Sigmoid colon (tissue), 7 donors: Measurements from ENCODE around the gene ALG9. TPM values are rescaled to one million over a fixed set of nuclear protein-coding genes. Genes with fewer than 3 reads are reported as not detected.

Experiments
- DNase-seq: peaks from one replicate; pipeline ENCODE4 v3.0.0-alpha.2; 2019
- H3K27ac ChIP-seq, 4 donors: fragments of 200-600 bp; sonication (generic); one replicate each; pipeline ENCODE4 v1.5.1; 2016 to 2019; ENCODE audit warnings: mild to moderate bottlenecking in 1 of 4
- H3K27me3 ChIP-seq, 3 donors: fragments of 200-600 bp; sonication (generic); one replicate each; pipeline ENCODE4 v1.5.1; 2019; ENCODE audit warnings: mild to moderate bottlenecking in 1 of 3
- H3K36me3 ChIP-seq, 4 donors: fragments of 200-600 bp; sonication (generic); one replicate each; pipeline ENCODE4 v1.5.1; 2016 to 2019
- H3K4me1 ChIP-seq, 4 donors: fragments of 200-600 bp; sonication (generic); one replicate each; pipeline ENCODE4 v1.5.1; 2017 to 2019
- H3K4me3 ChIP-seq, 4 donors: fragments of 200-600 bp; sonication (generic); one replicate each; pipeline ENCODE4 v1.5.1; 2017 to 2019; ENCODE audit warnings: mild to moderate bottlenecking in 2 of 4, moderate library complexity in 1 of 4
- H3K9me3 ChIP-seq, 4 donors: fragments of 200-600 bp in 3 of 4; sonication (generic) in 3 of 4; one replicate each; pipeline versions ENCODE4 v1.5.1 to v1.6.1; 2013 to 2019
- EP300 ChIP-seq, 4 donors: sonication (generic); formaldehyde crosslinking; IDR thresholded peaks; one replicate each; pipeline ENCODE4 v1.6.1; 2017; ENCODE audit warnings: antibody characterized with exemption in 4 of 4
- POLR2A ChIP-seq, 2 donors: fragments of 450-650 bp; IDR thresholded peaks; one replicate each; pipeline ENCODE4 v1.6.1; 2016; ENCODE audit warnings: antibody characterized with exemption in 2 of 2, mild to moderate bottlenecking in 2 of 2, moderate library complexity in 2 of 2
- POLR2AphosphoS5 ChIP-seq, 4 donors: sonication (generic); formaldehyde crosslinking; IDR thresholded peaks; one replicate each; pipeline ENCODE4 v1.6.1; 2017; ENCODE audit warnings: antibody characterized with exemption in 4 of 4
- whole genome bisulfite sequencing, 2 donors: extraction: QIAGEN DNeasy Blood & Tissue Kit; methylation state at CpG; one replicate each; pipeline ENCODE4 v1.1.7; 2013; 5-methylcytosine and 5-hydroxymethylcytosine counted together
- intact Hi-C: fragments of 100-400 bp; cut with DNase I; formaldehyde crosslinking; loops from one replicate; pipeline ENCODE4 v1.15.1; 2023
- polyA plus RNA-seq, 3 donors: library from polyadenylated mRNA; stranded (reverse); fragments of 200-250 nt; gene quantifications; one replicate each; pipeline ENCODE4 v1.2.3, GENCODE V29; 2013
- total RNA-seq, 4 donors: library from RNA; depleted of rRNA; stranded (reverse); fragments of >200 nt; gene quantifications; one replicate each; pipeline ENCODE4 v1.1.0, GENCODE V29; 2016
- TF ChIP-seq, protein P1 (sequence below), 4 experiments: fragments of 450-650 bp in 3 of 4; fragments of 200-600 bp in 1 of 4; IDR thresholded peaks; one replicate each; pipeline ENCODE4 v1.5.1; 2016 to 2019; ENCODE audit warnings: antibody characterized with exemption in 4 of 4, mild to moderate bottlenecking in 3 of 4, moderate library complexity in 2 of 4
- donor health status: healthy with polysubstance abuse.
- donor health status: Bipolar disorder and iron deficiency.
- donor health status: healthy.

Gene ALG9
- total and polyA plus RNA-seq, 7 donors: 6.0 to 40.4 (median 25.5) TPM

DNA sequence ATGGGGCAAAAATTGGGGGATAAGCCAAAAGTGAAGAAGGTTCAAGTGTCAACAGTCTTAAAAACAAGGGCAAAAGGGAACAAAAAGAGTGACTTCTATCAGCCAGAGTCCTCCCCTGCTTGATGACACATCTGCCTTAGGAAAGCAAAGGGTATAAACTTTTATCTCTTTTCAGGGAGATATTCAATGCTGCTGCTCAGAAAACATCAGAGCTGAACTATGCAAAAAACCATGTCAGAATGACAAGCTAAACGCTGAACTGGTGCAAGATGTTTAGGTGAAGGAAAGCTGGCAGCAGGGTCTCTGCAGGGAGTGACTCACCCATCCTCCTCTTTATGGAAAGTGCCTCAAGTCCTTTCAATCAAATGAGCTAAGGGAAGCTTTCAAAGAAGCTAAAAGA lies 24.7 kb downstream of the ALG9 start:
- peaks cover 5 to 76% (median 17%) of the 10 kb centered on the region in 4 donors for H3K36me3 ChIP-seq
- no peak for DNase-seq

DNA sequence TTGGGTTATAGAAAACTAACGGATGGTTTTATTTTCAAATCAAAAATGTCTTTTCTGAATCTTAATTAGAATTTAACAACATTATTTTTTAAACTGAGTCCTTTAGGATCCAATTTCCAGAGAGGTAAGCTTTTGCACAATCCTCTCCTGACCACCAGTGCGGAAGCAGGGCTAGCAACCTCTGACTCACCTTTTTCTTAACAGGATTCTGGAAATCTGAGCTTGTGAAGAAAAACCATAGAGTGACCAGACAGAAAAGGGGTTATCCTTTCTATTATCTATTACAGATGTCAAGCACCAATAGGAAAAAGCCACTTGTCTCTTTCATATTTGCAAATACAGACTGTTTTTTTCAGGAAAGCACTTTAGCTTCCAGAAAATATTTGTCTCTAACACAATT lies 25.3 kb downstream of the ALG9 start:
- no peak overlapping the region for H3K27ac ChIP-seq
- no peaks in the 10 kb centered on the region for H3K9me3 ChIP-seq
- peaks cover 5 to 71% (median 17%) of the 10 kb centered on the region in 4 donors for H3K36me3 ChIP-seq
- no peaks in the 10 kb centered on the region for H3K27me3 ChIP-seq
- peaks cover 0 to 14% (median 4%) of the 10 kb centered on the region in 4 donors for H3K4me1 ChIP-seq
- 93 to 94% methylated on average over 2 of the region's 2 CpGs for WGBS, 2 donors
- intact Hi-C loops: no loop called here
- no peak for TF ChIP-seq EP300 (IDR thresholded peaks at IDR 0.05)
- TF ChIP-seq, protein P1, sequence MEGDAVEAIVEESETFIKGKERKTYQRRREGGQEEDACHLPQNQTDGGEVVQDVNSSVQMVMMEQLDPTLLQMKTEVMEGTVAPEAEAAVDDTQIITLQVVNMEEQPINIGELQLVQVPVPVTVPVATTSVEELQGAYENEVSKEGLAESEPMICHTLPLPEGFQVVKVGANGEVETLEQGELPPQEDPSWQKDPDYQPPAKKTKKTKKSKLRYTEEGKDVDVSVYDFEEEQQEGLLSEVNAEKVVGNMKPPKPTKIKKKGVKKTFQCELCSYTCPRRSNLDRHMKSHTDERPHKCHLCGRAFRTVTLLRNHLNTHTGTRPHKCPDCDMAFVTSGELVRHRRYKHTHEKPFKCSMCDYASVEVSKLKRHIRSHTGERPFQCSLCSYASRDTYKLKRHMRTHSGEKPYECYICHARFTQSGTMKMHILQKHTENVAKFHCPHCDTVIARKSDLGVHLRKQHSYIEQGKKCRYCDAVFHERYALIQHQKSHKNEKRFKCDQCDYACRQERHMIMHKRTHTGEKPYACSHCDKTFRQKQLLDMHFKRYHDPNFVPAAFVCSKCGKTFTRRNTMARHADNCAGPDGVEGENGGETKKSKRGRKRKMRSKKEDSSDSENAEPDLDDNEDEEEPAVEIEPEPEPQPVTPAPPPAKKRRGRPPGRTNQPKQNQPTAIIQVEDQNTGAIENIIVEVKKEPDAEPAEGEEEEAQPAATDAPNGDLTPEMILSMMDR (IDR thresholded peaks at IDR 0.05): no peak
- TF ChIP-seq POLR2AphosphoS5 (IDR thresholded peaks at IDR 0.05): no peak
- no peak for TF ChIP-seq POLR2A (IDR thresholded peaks at IDR 0.05)
- no peak for DNase-seq
- no peak overlapping the region for H3K4me3 ChIP-seq

More for the DNA sequence above, 24.7 kb downstream of the ALG9 start:
- intact Hi-C loops: no loop called here
- no peak overlapping the region for H3K4me3 ChIP-seq
- no peaks in the 10 kb centered on the region for H3K27me3 ChIP-seq
- peaks cover 0 to 9% (median under 1%) of the 10 kb centered on the region in 4 donors for H3K4me1 ChIP-seq
- no peak overlapping the region for H3K27ac ChIP-seq
- WGBS, 2 donors: 54 to 69% methylated on average over 1 of the region's 1 CpG
- H3K9me3 ChIP-seq: no peaks in the 10 kb centered on the region
- TF ChIP-seq, protein P1 (IDR thresholded peaks at IDR 0.05): no peak

DNA sequence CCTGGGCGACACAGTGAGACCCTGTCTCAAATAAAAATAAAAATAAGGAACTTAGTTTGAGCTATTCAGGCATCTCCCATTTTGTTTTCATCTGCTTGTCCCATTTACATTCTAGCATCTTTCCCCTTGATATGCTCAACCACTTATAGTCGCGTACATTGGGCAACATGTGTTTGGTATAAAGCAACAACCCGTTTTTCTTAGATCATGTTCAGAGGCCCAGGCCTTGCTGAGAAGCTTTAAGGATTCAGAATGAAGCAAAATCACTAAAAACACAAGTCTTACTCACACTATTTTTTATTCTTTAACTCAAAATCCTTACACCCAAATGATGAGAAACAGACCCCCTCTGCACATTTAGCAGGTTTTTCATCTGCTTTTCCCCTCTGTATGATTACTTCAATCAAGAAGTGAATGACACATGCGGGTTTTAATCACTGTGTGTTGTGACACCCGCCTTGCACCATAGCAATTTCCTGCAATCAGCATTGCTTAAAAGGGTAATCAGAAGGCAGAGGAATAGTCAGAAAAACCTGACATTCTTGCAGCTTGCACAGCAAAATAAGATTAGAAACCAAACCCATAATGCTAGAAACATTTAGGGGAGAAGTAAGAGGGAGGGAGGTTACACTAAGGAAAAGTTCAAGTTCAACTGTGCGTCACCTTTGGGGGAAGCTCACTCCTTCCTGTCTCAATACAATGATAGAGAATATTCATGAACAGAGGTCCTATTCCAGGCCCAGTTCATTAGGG lies 25.9 kb downstream of the ALG9 start:
- Histone ChIP-seq H3K36me3 (peaks cover 6 to 71% (median 17%) of the 10 kb centered on the region in 4 donors), H3K27ac (no peak overlapping the region), H3K9me3 (no peaks in the 10 kb centered on the region), H3K4me3 (no peak overlapping the region), H3K27me3 (no peaks in the 10 kb centered on the region), H3K4me1 (peaks cover 0 to 14% (median 4%) of the 10 kb centered on the region in 4 donors)
- intact Hi-C loops: no loop called here
- TF ChIP-seq EP300 (IDR thresholded peaks at IDR 0.05) (no peak), POLR2AphosphoS5 (IDR thresholded peaks at IDR 0.05) (no peak), POLR2A (IDR thresholded peaks at IDR 0.05) (no peak)
- TF ChIP-seq, protein P1 (IDR thresholded peaks at IDR 0.05): no peak
- DNase-seq: no peak
- WGBS, 2 donors: 86 to 91% methylated on average over 7 of the region's 7 CpGs

DNA sequence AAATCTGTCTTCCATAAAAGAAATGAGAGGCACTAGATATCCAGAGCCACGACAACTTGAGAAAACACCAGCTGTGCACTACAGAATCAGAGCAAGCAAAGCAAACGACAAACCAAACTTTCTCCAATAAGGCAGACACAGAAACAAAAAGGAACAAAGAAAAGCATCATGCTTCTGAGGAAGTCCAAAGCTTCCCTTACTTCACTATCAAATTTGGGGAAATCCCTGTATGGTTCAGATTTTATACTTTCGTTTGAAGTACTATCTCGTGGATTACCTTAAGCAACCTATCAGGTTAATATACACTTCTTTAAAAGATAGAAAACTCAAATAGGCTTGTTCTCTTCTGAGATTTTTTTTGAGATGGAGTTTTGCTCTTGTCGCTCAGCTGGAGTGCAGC lies 27.7 kb downstream of the ALG9 start:
- Histone ChIP-seq H3K27ac (no peak overlapping the region), H3K4me1 (peaks cover 0 to 14% (median 4%) of the 10 kb centered on the region in 4 donors), H3K36me3 (peaks cover 0 to 70% (median 13%) of the 10 kb centered on the region in 4 donors), H3K4me3 (no peak overlapping the region), H3K9me3 (no peaks in the 10 kb centered on the region), H3K27me3 (no peaks in the 10 kb centered on the region)
- TF ChIP-seq EP300 (IDR thresholded peaks at IDR 0.05) (no peak), POLR2A (IDR thresholded peaks at IDR 0.05) (no peak), POLR2AphosphoS5 (IDR thresholded peaks at IDR 0.05) (no peak)
- TF ChIP-seq, protein P1 (IDR thresholded peaks at IDR 0.05): no peak
- 81 to 89% methylated on average over 5 of the region's 5 CpGs for WGBS, 2 donors
- DNase-seq: no peak
- intact Hi-C loops: loop anchor here (5.0 kb wide), 2 partner anchors 66 to 241 kb away; partner anchors contain the start of gene SIK2
